ENCODE results near the gene ALAS1.

GRCh38 chr3:52237657-52238172 lies 39.8 kb downstream of the ALAS1 start:
- TF ChIP-seq, protein P1, sequence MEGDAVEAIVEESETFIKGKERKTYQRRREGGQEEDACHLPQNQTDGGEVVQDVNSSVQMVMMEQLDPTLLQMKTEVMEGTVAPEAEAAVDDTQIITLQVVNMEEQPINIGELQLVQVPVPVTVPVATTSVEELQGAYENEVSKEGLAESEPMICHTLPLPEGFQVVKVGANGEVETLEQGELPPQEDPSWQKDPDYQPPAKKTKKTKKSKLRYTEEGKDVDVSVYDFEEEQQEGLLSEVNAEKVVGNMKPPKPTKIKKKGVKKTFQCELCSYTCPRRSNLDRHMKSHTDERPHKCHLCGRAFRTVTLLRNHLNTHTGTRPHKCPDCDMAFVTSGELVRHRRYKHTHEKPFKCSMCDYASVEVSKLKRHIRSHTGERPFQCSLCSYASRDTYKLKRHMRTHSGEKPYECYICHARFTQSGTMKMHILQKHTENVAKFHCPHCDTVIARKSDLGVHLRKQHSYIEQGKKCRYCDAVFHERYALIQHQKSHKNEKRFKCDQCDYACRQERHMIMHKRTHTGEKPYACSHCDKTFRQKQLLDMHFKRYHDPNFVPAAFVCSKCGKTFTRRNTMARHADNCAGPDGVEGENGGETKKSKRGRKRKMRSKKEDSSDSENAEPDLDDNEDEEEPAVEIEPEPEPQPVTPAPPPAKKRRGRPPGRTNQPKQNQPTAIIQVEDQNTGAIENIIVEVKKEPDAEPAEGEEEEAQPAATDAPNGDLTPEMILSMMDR (conservative IDR thresholded peaks at IDR 0.05; ENCODE audit: low read depth, low read length): 0 out of 2 replicates have a peak, but pooled peaks have one; percentile 20
- TF ChIP-seq EZH2 (IDR thresholded peaks at IDR 0.05; ENCODE audit: low read length, unreplicated experiment) (no peak), EZH2phosphoT487 (IDR thresholded peaks at IDR 0.05; ENCODE audit: borderline replicate concordance, low read length) (no peak)

Data from PC-3 (cell line).